HG02840 (cell line): ENCODE results near the gene FNDC8.

Experiments
- ATAC-seq: cut with Tn5 transposase; IDR thresholded peaks from one replicate; pipeline ENCODE4 v1.9.1; 2021; ENCODE audit warnings: mild to moderate bottlenecking, moderate library complexity, moderate number of reproducible peaks; ENCODE audit not compliant: unreplicated experiment, low FRiP score

The FNDC8 gene

DNA sequence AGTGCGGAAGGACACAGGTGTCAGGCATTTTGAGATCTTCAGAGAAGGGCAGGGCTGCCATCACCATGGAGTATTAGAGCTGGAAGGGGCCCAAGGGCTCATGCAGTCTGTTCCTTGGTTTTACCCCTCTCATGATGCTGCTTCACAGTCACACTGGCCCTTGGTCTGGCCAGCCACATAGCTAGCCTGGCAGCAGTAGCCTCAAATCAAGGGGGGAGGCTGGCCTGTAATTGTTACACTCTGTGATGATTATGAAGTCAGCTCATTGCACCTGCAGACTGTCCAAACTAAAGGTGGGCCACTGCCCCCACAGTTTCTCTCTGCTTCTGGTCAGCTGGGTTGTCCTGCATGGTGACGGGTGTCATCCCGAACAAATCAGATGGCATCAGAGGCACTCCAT lies at the start of gene FNDC8:
TSS of gene FNDC8 (plus strand) at position 301 of the 400 bp plus-strand sequence. CDS start at position 380, 79 bp downstream.
- ATAC-seq = no peak

- ATAC-seq = no peak
Measured at GRCh38 chr17:35073183-35073790, 48.1 kb upstream of the FNDC8 start.

- ATAC-seq = no peak
Measured at GRCh38 chr17:35073991-35074627, 47.3 kb upstream of the FNDC8 start.

- ATAC-seq = no peak
Measured at GRCh38 chr17:35074711-35075707, 46.4 kb upstream of the FNDC8 start.

GRCh38 chr17:35076874-35077273 lies 44.5 kb upstream of the FNDC8 start:
- ATAC-seq = no peak

GRCh38 chr17:35079547-35080423 lies 41.6 kb upstream of the FNDC8 start:
- ATAC-seq = no peak

DNA sequence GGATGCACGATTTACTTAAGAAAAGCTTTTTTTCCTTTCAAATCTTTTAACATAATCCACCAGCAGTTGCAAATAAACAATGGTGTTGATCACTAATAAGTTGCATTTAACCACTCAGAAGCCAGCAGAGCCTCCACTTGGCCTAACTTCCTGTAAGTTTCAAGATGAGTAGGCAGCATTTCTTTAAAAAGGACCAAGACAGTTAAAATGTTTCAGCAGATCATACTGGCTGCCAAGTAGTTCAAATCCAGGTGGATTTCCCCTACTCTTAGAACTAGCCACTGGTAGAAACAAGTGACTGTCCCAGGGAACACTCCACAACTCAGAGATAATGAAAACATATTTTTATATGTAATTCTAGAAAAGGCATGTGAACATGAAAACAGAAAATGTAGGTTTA lies 40.9 kb upstream of the FNDC8 start:
- no peak for ATAC-seq

- no peak for ATAC-seq
Measured at GRCh38 chr17:35081638-35082037, 39.8 kb upstream of the FNDC8 start.

DNA sequence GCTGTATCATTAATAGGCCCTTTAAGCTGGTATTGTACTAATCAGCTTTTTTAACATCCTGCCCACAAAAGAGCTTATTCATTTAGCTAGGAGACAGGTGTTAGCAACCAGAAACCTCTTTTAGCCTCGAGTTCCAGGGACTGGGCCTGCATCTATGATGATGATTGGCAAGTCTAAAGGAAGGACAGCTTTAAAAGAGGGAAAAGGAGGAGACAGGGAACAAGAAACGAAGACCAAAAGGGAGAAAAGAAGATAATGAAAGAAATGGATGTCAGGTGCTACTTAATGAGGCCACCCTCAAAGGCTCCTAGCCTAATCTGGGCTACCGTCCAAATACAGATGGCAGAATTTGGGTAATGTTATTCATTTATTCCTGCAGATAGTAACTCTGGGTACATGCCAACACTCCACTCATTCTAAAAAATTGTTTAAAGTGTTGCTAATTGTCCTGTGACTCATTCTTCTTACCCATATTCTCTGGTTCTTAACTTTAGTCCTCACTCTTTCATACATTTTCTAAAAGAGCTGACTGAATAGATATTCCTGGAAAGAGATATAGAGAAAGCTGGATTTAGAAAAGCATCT lies 39.2 kb upstream of the FNDC8 start:
- no peak for ATAC-seq

DNA sequence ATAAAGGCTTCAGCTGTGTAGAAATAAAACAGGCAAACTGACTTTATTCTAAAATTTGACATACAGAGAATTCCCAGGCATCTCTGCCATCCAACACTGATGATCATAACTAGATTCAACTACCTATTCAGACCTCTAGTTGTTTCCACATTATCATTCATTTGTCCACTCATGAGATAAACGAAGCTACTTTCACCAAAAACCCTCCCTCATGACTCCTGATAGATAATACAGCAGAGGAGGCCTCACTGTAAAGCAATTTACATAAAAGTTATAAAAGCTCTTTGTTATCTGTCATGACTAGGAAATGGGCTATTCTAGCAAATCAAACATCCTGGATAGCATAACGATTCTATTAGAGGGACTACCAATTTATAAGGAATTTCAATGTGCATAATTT lies 38.3 kb upstream of the FNDC8 start:
- no peak for ATAC-seq

GRCh38 chr17:35084987-35085386 lies 36.4 kb upstream of the FNDC8 start:
- no peak for ATAC-seq

- no peak for ATAC-seq
Measured at GRCh38 chr17:35086164-35086563, 35.3 kb upstream of the FNDC8 start.

GRCh38 chr17:35086931-35087573 lies 34.4 kb upstream of the FNDC8 start:
- ATAC-seq = no peak

GRCh38 chr17:35087731-35088355 lies 33.6 kb upstream of the FNDC8 start:
- no peak for ATAC-seq

DNA sequence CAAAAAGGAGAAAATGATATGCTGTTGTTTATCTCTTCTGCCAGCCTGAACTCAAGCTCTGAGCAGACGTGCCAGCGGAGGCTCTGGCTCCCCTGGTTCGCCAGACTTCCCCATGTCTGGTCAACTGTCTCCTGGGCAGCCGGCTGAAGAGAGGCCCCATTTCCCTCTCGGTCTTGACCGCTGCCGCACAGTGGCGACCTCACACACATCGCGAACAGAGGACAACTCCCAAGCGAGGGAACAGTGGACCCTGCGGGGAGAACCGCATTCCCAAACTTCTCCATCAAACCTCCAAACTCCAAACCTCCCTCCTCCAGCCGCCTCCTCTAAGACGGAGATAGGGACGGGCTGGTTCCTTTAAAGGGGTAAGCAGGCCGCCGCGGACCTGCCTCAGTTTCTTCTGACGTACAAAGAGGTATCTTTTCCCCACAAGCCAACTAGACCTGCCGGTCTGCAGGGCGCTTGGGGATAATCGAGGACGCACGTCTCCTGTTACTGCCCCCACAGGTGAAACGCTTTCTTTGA lies 33.0 kb upstream of the FNDC8 start:
- ATAC-seq = no peak

- peak; percentile 64 for ATAC-seq
Measured at GRCh38 chr17:35088881-35089585, 32.4 kb upstream of the FNDC8 start.

DNA sequence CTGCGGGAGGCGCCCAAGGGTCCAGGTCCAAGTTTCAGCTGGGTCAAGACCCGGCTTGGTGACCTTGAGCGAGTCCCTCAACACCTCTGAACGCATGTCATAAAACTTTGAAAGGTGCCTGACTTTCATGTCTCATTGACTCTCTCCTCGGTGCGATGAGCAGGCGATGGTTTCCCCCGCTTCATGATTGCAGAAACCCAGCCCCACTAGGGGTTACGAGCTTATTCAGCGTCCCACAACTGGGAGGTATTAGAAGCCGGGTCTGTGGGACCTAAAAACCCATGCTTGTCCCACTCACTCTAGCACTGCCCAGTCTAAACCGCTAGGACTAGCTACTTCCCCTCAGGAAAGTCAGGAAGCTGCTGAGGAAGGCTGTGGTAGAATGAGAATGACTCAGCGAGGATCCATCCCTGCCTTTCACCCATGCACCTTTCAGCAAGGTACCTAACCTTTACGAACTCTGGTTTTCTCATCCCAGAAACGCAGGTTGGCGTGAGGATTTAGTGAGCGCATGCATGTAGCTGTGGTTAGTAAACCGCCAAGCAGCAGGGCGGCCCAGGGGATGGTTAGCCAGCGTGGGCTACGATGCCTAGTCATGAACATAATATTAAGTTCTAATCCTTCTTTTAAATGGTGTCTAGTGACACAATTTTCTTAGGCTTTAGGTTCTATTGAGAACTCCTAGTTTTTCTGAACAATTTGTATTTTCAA lies 31.7 kb upstream of the FNDC8 start:
- ATAC-seq = peak; percentile 19
